Gastrocnemius medialis (tissue), 4 donors: ENCODE measurements around the gene NBEA. TPM values are rescaled to one million over a fixed set of nuclear protein-coding genes. Genes with fewer than 3 reads are reported as not detected.

Experiments
- ATAC-seq, 2 donors: fragments of 150-250 bp; one replicate each; pipeline ENCODE4 v1.9.1; 2016
- DNase-seq, 2 donors: peaks; one replicate each; pipeline ENCODE4 v3.0.0-alpha.2; 2019
- H3K27ac ChIP-seq, 4 donors: fragments of 200-600 bp; sonication (generic); 1 replicate in 1 of 4; 2 replicates in 3 of 4; pipeline ENCODE4 v1.5.1; 2016 to 2018; ENCODE audit warnings: mild to moderate bottlenecking in 2 of 4, moderate library complexity in 1 of 4
- H3K27me3 ChIP-seq, 3 donors: fragments of 200-600 bp; sonication (generic) in 2 of 3; 1 replicate in 1 of 3; 2 replicates in 2 of 3; pipeline versions ENCODE4 v1.5.1 to v1.6.0; 2016 to 2019; ENCODE audit warnings: mild to moderate bottlenecking in 1 of 3, moderate library complexity in 1 of 3
- H3K36me3 ChIP-seq, 2 donors: fragments of 200-600 bp; sonication (generic) in 1 of 2; one replicate each; pipeline ENCODE4 v1.5.1; 2017 to 2018
- H3K4me1 ChIP-seq, 2 donors: fragments of 200-600 bp; sonication (generic) in 1 of 2; one replicate each; pipeline ENCODE4 v1.5.1; 2016 to 2017; ENCODE audit warnings: mild to moderate bottlenecking in 2 of 2
- H3K4me3 ChIP-seq, 4 donors: fragments of 200-600 bp; sonication (generic) in 3 of 4; 1 replicate in 1 of 4; 2 replicates in 3 of 4; pipeline ENCODE4 v1.5.1; 2016 to 2019; ENCODE audit warnings: mild to moderate bottlenecking in 2 of 4
- H3K9me3 ChIP-seq, 3 donors: fragments of 200-600 bp; sonication (generic) in 2 of 3; 1 replicate in 1 of 3; 2 replicates in 2 of 3; pipeline ENCODE4 v1.5.1; 2016 to 2019
- CTCF ChIP-seq, 5 experiments: fragments of 450-650 bp in 3 of 5; fragments of 200-600 bp in 2 of 5; sonication (generic) in 2 of 5; IDR thresholded peaks in 4 of 5; conservative IDR thresholded peaks in 1 of 5; 1 replicate in 4 of 5; 2 replicates in 1 of 5; pipeline ENCODE4 v1.5.1; 2016 to 2019; ENCODE audit warnings: antibody characterized with exemption in 5 of 5, mild to moderate bottlenecking in 3 of 5, moderate library complexity in 3 of 5
- POLR2A ChIP-seq, 2 donors: fragments of 450-650 bp; IDR thresholded peaks; one replicate each; pipeline ENCODE4 v1.6.1; 2017; ENCODE audit warnings: antibody characterized with exemption in 2 of 2, mild to moderate bottlenecking in 2 of 2, moderate library complexity in 2 of 2
- in situ Hi-C, 4 donors: fragments of 200-750 bp; cut with MboI; loops; one replicate each; pipeline versions ENCODE4 v1.15.0 to v1.8.0; 2017; ENCODE audit warnings: low sequenced_read_pairs in 4 of 4
- intact Hi-C: fragments of 100-400 bp; cut with DNase I; formaldehyde crosslinking; loops from one replicate; pipeline ENCODE4 v1.15.1; 2023; ENCODE audit warnings: low total_unique reads
- total RNA-seq, 4 donors: library from RNA; depleted of rRNA; stranded (reverse); fragments of >200 nt; gene quantifications; one replicate each; pipeline versions ENCODE4 v1.1.0 to v1.2.3, GENCODE V29; 2016

Gene NBEA
- total RNA-seq, 4 donors from 2014 or later, result 4.1 to 5.1 (median 4.7) TPM

GRCh38 chr13:35256459-35257148 is 314.5 kb downstream of the NBEA start:
- no peak overlapping the region for H3K27ac ChIP-seq
- peaks cover 0 to 3% of the 10 kb centered on the region in 2 donors for H3K36me3 ChIP-seq

GRCh38 chr13:35260316-35260715 is 318.2 kb downstream of the NBEA start:
- Histone ChIP-seq H3K9me3 (no peaks in the 10 kb centered on the region), H3K4me3 (no peak overlapping the region), H3K27ac (no peak overlapping the region), H3K27me3 (no peaks in the 10 kb centered on the region), H3K4me1 (no peaks in the 10 kb centered on the region), H3K36me3 (no peaks in the 10 kb centered on the region)
- DNase-seq (no peak), ATAC-seq (no peak)
- in situ Hi-C loops (no loop called here), intact Hi-C loops (no loop called here)
- no peak for TF ChIP-seq CTCF (IDR thresholded peaks at IDR 0.05 in 4 of 5, conservative IDR thresholded peaks at IDR 0.05 in 1 of 5)
- no peak for TF ChIP-seq POLR2A (IDR thresholded peaks at IDR 0.05)

More at GRCh38 chr13:35256459-35257148, 314.5 kb downstream of the NBEA start:
- no peaks in the 10 kb centered on the region for H3K9me3 ChIP-seq
- DNase-seq, result no peak
- in situ Hi-C loops (no loop called here), intact Hi-C loops (no loop called here)
- no peaks in the 10 kb centered on the region for H3K27me3 ChIP-seq
- no peak overlapping the region for H3K4me3 ChIP-seq
- no peaks in the 10 kb centered on the region for H3K4me1 ChIP-seq
- ATAC-seq, result no peak
- TF ChIP-seq POLR2A (IDR thresholded peaks at IDR 0.05) (no peak), CTCF (IDR thresholded peaks at IDR 0.05 in 4 of 5, conservative IDR thresholded peaks at IDR 0.05 in 1 of 5) (no peak)

GRCh38 chr13:35266412-35266811 is 324.3 kb downstream of the NBEA start:
- TF ChIP-seq CTCF (IDR thresholded peaks at IDR 0.05 in 4 of 5, conservative IDR thresholded peaks at IDR 0.05 in 1 of 5), result no peak
- TF ChIP-seq POLR2A (IDR thresholded peaks at IDR 0.05), result no peak
- in situ Hi-C loops, result no loop called here
- no peaks in the 10 kb centered on the region for H3K27me3 ChIP-seq
- intact Hi-C loops, result no loop called here
- no peak overlapping the region for H3K4me3 ChIP-seq
- no peaks in the 10 kb centered on the region for H3K9me3 ChIP-seq
- H3K36me3 ChIP-seq, result no peaks in the 10 kb centered on the region
- no peak for ATAC-seq
- H3K27ac ChIP-seq, result no peak overlapping the region
- no peaks in the 10 kb centered on the region for H3K4me1 ChIP-seq
- no peak for DNase-seq

- DNase-seq, result no peak
- Histone ChIP-seq H3K4me1 (peaks cover 0 to 4% of the 10 kb centered on the region in 2 donors), H3K27me3 (no peaks in the 10 kb centered on the region), H3K4me3 (no peak overlapping the region), H3K36me3 (no peaks in the 10 kb centered on the region), H3K9me3 (no peaks in the 10 kb centered on the region), H3K27ac (no peak overlapping the region)
- no peak for TF ChIP-seq POLR2A (IDR thresholded peaks at IDR 0.05)
- no peak for TF ChIP-seq CTCF (IDR thresholded peaks at IDR 0.05 in 4 of 5, conservative IDR thresholded peaks at IDR 0.05 in 1 of 5)
- in situ Hi-C loops, result no loop called here
- ATAC-seq, result no peak
- intact Hi-C loops, result no loop called here
Observed at GRCh38 chr13:35278917-35279316, 336.8 kb downstream of the NBEA start.

- DNase-seq (no peak), ATAC-seq (no peak)
- intact Hi-C loops (no loop called here), in situ Hi-C loops (no loop called here)
- Histone ChIP-seq H3K4me1 (peaks cover 0 to 4% of the 10 kb centered on the region in 2 donors), H3K27ac (no peak overlapping the region), H3K4me3 (no peak overlapping the region), H3K27me3 (no peaks in the 10 kb centered on the region), H3K9me3 (no peaks in the 10 kb centered on the region), H3K36me3 (no peaks in the 10 kb centered on the region)
- TF ChIP-seq POLR2A (IDR thresholded peaks at IDR 0.05) (no peak), CTCF (IDR thresholded peaks at IDR 0.05 in 4 of 5, conservative IDR thresholded peaks at IDR 0.05 in 1 of 5) (no peak)
Observed at GRCh38 chr13:35279500-35279899, 337.4 kb downstream of the NBEA start.
